Parathyroid adenoma (tissue), 2 donors: ENCODE data around the gene FREM2.

Experiments used
- H2AFZ ChIP-seq: fragments of 300-600 bp; sonication (generic); one replicate; pipeline ENCODE4 v1.7.0; 2017; ENCODE audit warnings: antibody characterized with exemption, mild to moderate bottlenecking
- H3K27ac ChIP-seq: fragments of 300-600 bp; sonication (generic); one replicate; pipeline ENCODE4 v1.7.0; 2017
- H3K27me3 ChIP-seq: fragments of 300-600 bp; sonication (generic); one replicate; pipeline ENCODE4 v1.7.0; 2017; ENCODE audit warnings: low read length; ENCODE audit not compliant: control insufficient read depth, insufficient read depth
- H3K36me3 ChIP-seq: fragments of 300-600 bp; sonication (generic); one replicate; pipeline ENCODE4 v1.7.0; 2017; ENCODE audit warnings: low read length; ENCODE audit not compliant: control insufficient read depth, insufficient read depth
- H3K4me1 ChIP-seq: fragments of 300-600 bp; sonication (generic); one replicate; pipeline ENCODE4 v1.7.0; 2017; ENCODE audit warnings: control low read depth
- H3K4me2 ChIP-seq: fragments of 300-600 bp; sonication (generic); one replicate; pipeline ENCODE4 v1.7.0; 2017; ENCODE audit warnings: low read length
- H3K4me3 ChIP-seq: fragments of 300-600 bp; sonication (generic); one replicate; pipeline ENCODE4 v1.7.0; 2017; ENCODE audit warnings: low read depth, low read length
- H3K79me2 ChIP-seq: fragments of 300-600 bp; sonication (generic); one replicate; pipeline ENCODE4 v1.7.0; 2017; ENCODE audit warnings: control low read depth
- H3K9ac ChIP-seq: fragments of 300-600 bp; sonication (generic); one replicate; pipeline ENCODE4 v1.7.0; 2017; ENCODE audit warnings: mild to moderate bottlenecking
- H3K9me3 ChIP-seq: fragments of 300-600 bp; sonication (generic); one replicate; pipeline ENCODE4 v1.7.0; 2017; ENCODE audit warnings: low read length; ENCODE audit not compliant: control insufficient read depth
- TF ChIP-seq, protein P1 (sequence below): fragments of 300-600 bp; sonication (generic); IDR thresholded peaks from one replicate; pipeline ENCODE4 v1.7.0; 2017; ENCODE audit warnings: antibody characterized with exemption, mild to moderate bottlenecking
- donor health status: primary hyperparathyroidism.

The FREM2 gene

GRCh38 chr13:38686577-38687245 lies at the start of gene FREM2:
Gene FREM2, plus strand, starts transcription at chr13:38687077. Its CDS starts 268 bp downstream, at chr13:38687345.
- H3K9ac ChIP-seq, result no peak within 1 kb of the TSS

DNA sequence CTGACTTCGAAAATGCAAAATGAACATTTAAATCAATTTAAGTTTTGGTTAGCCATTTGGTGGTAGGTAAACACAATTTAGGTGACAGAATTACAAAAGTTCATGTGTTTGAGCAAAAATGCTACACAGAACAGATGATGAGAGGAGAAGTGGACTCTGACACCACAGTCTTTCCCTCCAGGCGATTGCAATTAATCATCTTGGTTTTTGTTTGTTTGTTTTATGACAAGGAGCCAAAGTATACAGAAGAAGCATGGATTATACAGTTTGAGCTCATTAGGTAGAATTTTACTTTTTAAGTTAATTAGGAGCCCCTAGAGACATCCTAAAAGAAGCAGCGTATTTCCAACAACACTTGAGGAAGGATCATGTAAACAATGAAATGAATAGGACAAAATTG lies 49.3 kb upstream of the FREM2 start:
- no peaks in the 10 kb centered on the region for H3K9me3 ChIP-seq
- H3K36me3 ChIP-seq, result no peaks in the 10 kb centered on the region
- H3K4me2 ChIP-seq, result no peak overlapping the region
- TF ChIP-seq, protein P1, sequence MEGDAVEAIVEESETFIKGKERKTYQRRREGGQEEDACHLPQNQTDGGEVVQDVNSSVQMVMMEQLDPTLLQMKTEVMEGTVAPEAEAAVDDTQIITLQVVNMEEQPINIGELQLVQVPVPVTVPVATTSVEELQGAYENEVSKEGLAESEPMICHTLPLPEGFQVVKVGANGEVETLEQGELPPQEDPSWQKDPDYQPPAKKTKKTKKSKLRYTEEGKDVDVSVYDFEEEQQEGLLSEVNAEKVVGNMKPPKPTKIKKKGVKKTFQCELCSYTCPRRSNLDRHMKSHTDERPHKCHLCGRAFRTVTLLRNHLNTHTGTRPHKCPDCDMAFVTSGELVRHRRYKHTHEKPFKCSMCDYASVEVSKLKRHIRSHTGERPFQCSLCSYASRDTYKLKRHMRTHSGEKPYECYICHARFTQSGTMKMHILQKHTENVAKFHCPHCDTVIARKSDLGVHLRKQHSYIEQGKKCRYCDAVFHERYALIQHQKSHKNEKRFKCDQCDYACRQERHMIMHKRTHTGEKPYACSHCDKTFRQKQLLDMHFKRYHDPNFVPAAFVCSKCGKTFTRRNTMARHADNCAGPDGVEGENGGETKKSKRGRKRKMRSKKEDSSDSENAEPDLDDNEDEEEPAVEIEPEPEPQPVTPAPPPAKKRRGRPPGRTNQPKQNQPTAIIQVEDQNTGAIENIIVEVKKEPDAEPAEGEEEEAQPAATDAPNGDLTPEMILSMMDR, result no peak
- no peaks in the 10 kb centered on the region for H3K27me3 ChIP-seq
- H3K9ac ChIP-seq, result no peak overlapping the region
- H3K4me1 ChIP-seq, result no peaks in the 10 kb centered on the region
- H3K79me2 ChIP-seq, result no peaks in the 10 kb centered on the region
- H3K4me3 ChIP-seq, result no peak overlapping the region
- H3K27ac ChIP-seq, result no peak overlapping the region
- H2AFZ ChIP-seq, result no peak overlapping the region

More at GRCh38 chr13:38686577-38687245, at the start of gene FREM2:
- Histone ChIP-seq H3K36me3 (no peaks in the 10 kb centered on the region), H3K4me3 (peak within 1 kb of the TSS; percentile 55), H3K4me1 (no peaks in the 10 kb centered on the region), H3K79me2 (no peaks in the 10 kb centered on the region), H3K27me3 (no peaks in the 10 kb centered on the region), H3K4me2 (peak within 1 kb of the TSS; percentile 82), H3K9me3 (no peaks in the 10 kb centered on the region), H2AFZ (no peak within 1 kb of the TSS), H3K27ac (no peak within 1 kb of the TSS)
- TF ChIP-seq, protein P1, result no peak

GRCh38 chr13:38641164-38641948 lies 45.5 kb upstream of the FREM2 start:
- no peaks in the 10 kb centered on the region for H3K4me1 ChIP-seq
- no peak overlapping the region for H3K4me3 ChIP-seq
- H3K36me3 ChIP-seq, result no peaks in the 10 kb centered on the region
- no peak overlapping the region for H3K27ac ChIP-seq
- TF ChIP-seq, protein P1, result no peak
- H3K9me3 ChIP-seq, result no peaks in the 10 kb centered on the region
- no peaks in the 10 kb centered on the region for H3K27me3 ChIP-seq
- H3K4me2 ChIP-seq, result no peak overlapping the region
- H3K79me2 ChIP-seq, result no peaks in the 10 kb centered on the region
- H3K9ac ChIP-seq, result no peak overlapping the region
- H2AFZ ChIP-seq, result no peak overlapping the region

DNA sequence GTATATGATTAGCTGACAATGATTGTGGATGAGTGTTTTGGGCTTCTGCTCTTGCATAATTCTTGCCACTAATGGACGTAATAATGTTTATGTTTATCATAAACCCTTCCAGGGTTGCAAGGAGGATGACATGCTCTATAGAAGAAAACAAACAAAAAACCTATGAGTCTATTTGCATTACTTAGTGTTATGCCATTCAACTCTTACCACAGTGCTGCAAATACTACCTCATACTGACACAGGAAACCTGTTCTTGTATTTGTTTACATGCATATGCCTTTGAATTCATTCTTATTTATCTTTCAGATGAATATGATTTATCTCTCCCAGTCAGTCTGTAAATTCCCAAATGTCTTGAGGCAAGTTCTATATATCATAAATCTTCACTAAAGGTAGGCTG lies 39.6 kb upstream of the FREM2 start:
- no peak overlapping the region for H3K9ac ChIP-seq
- H3K4me2 ChIP-seq, result no peak overlapping the region
- no peaks in the 10 kb centered on the region for H3K79me2 ChIP-seq
- no peak overlapping the region for H3K4me3 ChIP-seq
- no peaks in the 10 kb centered on the region for H3K9me3 ChIP-seq
- no peaks in the 10 kb centered on the region for H3K4me1 ChIP-seq
- no peaks in the 10 kb centered on the region for H3K27me3 ChIP-seq
- no peak overlapping the region for H3K27ac ChIP-seq
- no peaks in the 10 kb centered on the region for H3K36me3 ChIP-seq
- TF ChIP-seq, protein P1, result no peak
- H2AFZ ChIP-seq, result no peak overlapping the region
